Muscle of leg (tissue), 11 donors: ENCODE results near the gene BEND6. TPM values are rescaled to one million over a fixed set of nuclear protein-coding genes. Genes with fewer than 3 reads are reported as not detected.

Source experiments
- DNase-seq: peaks from one replicate; pipeline ENCODE4 v3.0.0; 2013
- H3K27ac ChIP-seq: one replicate; pipeline ENCODE4 v1.5.1; 2013; ENCODE audit warnings: mild to moderate bottlenecking, low read length, control low read depth
- H3K27me3 ChIP-seq: one replicate; pipeline ENCODE4 v1.6.1; 2013; ENCODE audit warnings: low read length; ENCODE audit not compliant: control insufficient read depth, insufficient read depth
- H3K36me3 ChIP-seq: one replicate; pipeline ENCODE4 v1.6.1; 2013; ENCODE audit warnings: low read length; ENCODE audit not compliant: control insufficient read depth, insufficient read depth
- H3K4me1 ChIP-seq: one replicate; pipeline ENCODE4 v1.6.1; 2013; ENCODE audit warnings: low read length; ENCODE audit not compliant: control insufficient read depth, insufficient read depth
- H3K4me3 ChIP-seq: one replicate; pipeline ENCODE4 v1.5.1; 2013; ENCODE audit warnings: low read length, control low read depth
- H3K9me3 ChIP-seq: replicated peaks from 2 replicates; pipeline ENCODE4 v1.6.1; 2013; ENCODE audit warnings: low read depth, low read length; ENCODE audit not compliant: control insufficient read depth
- WGBS: methylation state at CpG from one replicate; pipeline ENCODE4 v1.1.5; 2013; ENCODE audit warnings: missing lambda C conversion rate; ENCODE audit not compliant: insufficient coverage; 5-methylcytosine and 5-hydroxymethylcytosine counted together
- polyA plus RNA-seq, 8 donors: library from polyadenylated mRNA; unstranded; fragments of 120-200 nt; gene quantifications; one replicate each; pipeline versions ENCODE4 v1.2.1 to v1.2.3, GENCODE V29; 2013; ENCODE audit warnings: inconsistent platforms in 1 of 8, low replicate concordance in 1 of 8; ENCODE audit not compliant: insufficient read length in 8 of 8, insufficient read depth in 1 of 8
- total RNA-seq: library from RNA; stranded (reverse); fragments of 120-200 nt; gene quantifications from one replicate; pipeline ENCODE4 v1.2.4, GENCODE V29; 2013

Gene BEND6
- total and polyA plus RNA-seq, 9 donors, result 0.18 to 1.6 (median 0.36) TPM

GRCh38 chr6:56965126-56965525, 10.2 kb downstream of the BEND6 start:
- no peaks in the 10 kb centered on the region for H3K9me3 ChIP-seq
- H3K27me3 ChIP-seq, result peaks cover 2% of the 10 kb centered on the region
- H3K27ac ChIP-seq, result no peak overlapping the region
- no peaks in the 10 kb centered on the region for H3K4me1 ChIP-seq
- no peak for DNase-seq
- no peaks in the 10 kb centered on the region for H3K36me3 ChIP-seq
- H3K4me3 ChIP-seq, result no peak overlapping the region
- no CpG with 5 or more reads among the region's 1 CpG for WGBS

GRCh38 chr6:56970849-56971248, 15.9 kb downstream of the BEND6 start:
- Histone ChIP-seq H3K36me3 (no peaks in the 10 kb centered on the region), H3K27me3 (peaks cover 2% of the 10 kb centered on the region), H3K27ac (no peak overlapping the region), H3K4me1 (no peaks in the 10 kb centered on the region), H3K4me3 (no peak overlapping the region), H3K9me3 (no peaks in the 10 kb centered on the region)
- no CpG with 5 or more reads among the region's 1 CpG for WGBS
- DNase-seq, result no peak

- H3K27me3 ChIP-seq, result no peaks in the 10 kb centered on the region
- no CpG with 5 or more reads among the region's 1 CpG for WGBS
- H3K9me3 ChIP-seq, result peaks cover 3% of the 10 kb centered on the region
These were observed 22.3 kb downstream of the BEND6 start for GRCh38 chr6:56977192-56977591.

GRCh38 chr6:56978530-56978929, 23.6 kb downstream of the BEND6 start:
- H3K27ac ChIP-seq, result no peak overlapping the region
- H3K27me3 ChIP-seq, result no peaks in the 10 kb centered on the region
- WGBS, result no CpG with 5 or more reads among the region's 1 CpG
- DNase-seq, result no peak
- no peaks in the 10 kb centered on the region for H3K36me3 ChIP-seq
- peaks cover 3% of the 10 kb centered on the region for H3K9me3 ChIP-seq
- no peak overlapping the region for H3K4me3 ChIP-seq
- H3K4me1 ChIP-seq, result no peaks in the 10 kb centered on the region

More at GRCh38 chr6:56977192-56977591, 22.3 kb downstream of the BEND6 start:
- Histone ChIP-seq H3K4me1 (no peaks in the 10 kb centered on the region), H3K36me3 (no peaks in the 10 kb centered on the region), H3K27ac (no peak overlapping the region), H3K4me3 (no peak overlapping the region)
- DNase-seq, result no peak

- Histone ChIP-seq H3K9me3 (no peaks in the 10 kb centered on the region), H3K36me3 (no peaks in the 10 kb centered on the region), H3K4me1 (no peaks in the 10 kb centered on the region), H3K27me3 (no peaks in the 10 kb centered on the region), H3K4me3 (no peak overlapping the region), H3K27ac (no peak overlapping the region)
- no CpG with 5 or more reads among the region's 5 CpGs for WGBS
- DNase-seq, result no peak
These were observed 29.5 kb downstream of the BEND6 start for GRCh38 chr6:56984361-56984760.

- no CpG with 5 or more reads among the region's 2 CpGs for WGBS
- H3K27me3 ChIP-seq, result no peaks in the 10 kb centered on the region
- no peak overlapping the region for H3K4me3 ChIP-seq
- no peaks in the 10 kb centered on the region for H3K4me1 ChIP-seq
- no peak overlapping the region for H3K27ac ChIP-seq
- H3K36me3 ChIP-seq, result no peaks in the 10 kb centered on the region
- no peaks in the 10 kb centered on the region for H3K9me3 ChIP-seq
- DNase-seq, result no peak
These were observed 30.0 kb downstream of the BEND6 start for GRCh38 chr6:56984884-56985283.

GRCh38 chr6:56986611-56987010, 31.7 kb downstream of the BEND6 start:
- no peaks in the 10 kb centered on the region for H3K27me3 ChIP-seq
- no peak for DNase-seq
- H3K27ac ChIP-seq, result no peak overlapping the region
- no CpG with 5 or more reads among the region's 1 CpG for WGBS
- no peaks in the 10 kb centered on the region for H3K4me1 ChIP-seq
- H3K9me3 ChIP-seq, result no peaks in the 10 kb centered on the region
- no peak overlapping the region for H3K4me3 ChIP-seq
- H3K36me3 ChIP-seq, result no peaks in the 10 kb centered on the region

- no peaks in the 10 kb centered on the region for H3K36me3 ChIP-seq
These were observed 33.2 kb downstream of the BEND6 start for GRCh38 chr6:56988145-56988544.

GRCh38 chr6:56992036-56992435, 37.1 kb downstream of the BEND6 start:
- H3K27me3 ChIP-seq, result no peaks in the 10 kb centered on the region
- H3K4me3 ChIP-seq, result no peak overlapping the region
- no peaks in the 10 kb centered on the region for H3K9me3 ChIP-seq
- no peaks in the 10 kb centered on the region for H3K36me3 ChIP-seq
- no peak for DNase-seq
- H3K27ac ChIP-seq, result no peak overlapping the region
- no CpG with 5 or more reads among the region's 2 CpGs for WGBS
- no peaks in the 10 kb centered on the region for H3K4me1 ChIP-seq

More at GRCh38 chr6:56988145-56988544, 33.2 kb downstream of the BEND6 start:
- Histone ChIP-seq H3K4me3 (no peak overlapping the region), H3K4me1 (no peaks in the 10 kb centered on the region), H3K9me3 (no peaks in the 10 kb centered on the region), H3K27me3 (no peaks in the 10 kb centered on the region), H3K27ac (no peak overlapping the region)
- DNase-seq, result no peak
- WGBS, result 89% methylated on average over 9 of the region's 10 CpGs

- Histone ChIP-seq H3K36me3 (no peaks in the 10 kb centered on the region), H3K4me3 (no peak overlapping the region), H3K27ac (no peak overlapping the region), H3K4me1 (no peaks in the 10 kb centered on the region), H3K9me3 (no peaks in the 10 kb centered on the region), H3K27me3 (no peaks in the 10 kb centered on the region)
- no peak for DNase-seq
- no CpG with 5 or more reads among the region's 1 CpG for WGBS
These were observed 37.8 kb downstream of the BEND6 start for GRCh38 chr6:56992703-56993102.

- DNase-seq, result no peak
- Histone ChIP-seq H3K4me1 (no peaks in the 10 kb centered on the region), H3K36me3 (no peaks in the 10 kb centered on the region), H3K9me3 (no peaks in the 10 kb centered on the region), H3K27ac (no peak overlapping the region), H3K4me3 (no peak overlapping the region), H3K27me3 (no peaks in the 10 kb centered on the region)
- WGBS, result no CpG with 5 or more reads among the region's 3 CpGs
These were observed 40.5 kb downstream of the BEND6 start for GRCh38 chr6:56995347-56995902.
